Gastrocnemius medialis (tissue), 4 donors: ENCODE data around the gene FOXC2.

Source experiments
- CTCF ChIP-seq, 5 experiments: fragments of 450-650 bp in 3 of 5; fragments of 200-600 bp in 2 of 5; sonication (generic) in 2 of 5; IDR thresholded peaks in 4 of 5; conservative IDR thresholded peaks in 1 of 5; 1 replicate in 4 of 5; 2 replicates in 1 of 5; pipeline ENCODE4 v1.5.1; 2016 to 2019; ENCODE audit warnings: antibody characterized with exemption in 5 of 5, mild to moderate bottlenecking in 3 of 5, moderate library complexity in 3 of 5
- POLR2A ChIP-seq, 2 donors: fragments of 450-650 bp; IDR thresholded peaks; one replicate each; pipeline ENCODE4 v1.6.1; 2017; ENCODE audit warnings: antibody characterized with exemption in 2 of 2, mild to moderate bottlenecking in 2 of 2, moderate library complexity in 2 of 2

GRCh38 chr16:86611941-86612340 lies 45.3 kb downstream of the FOXC2 start:
- TF ChIP-seq CTCF (IDR thresholded peaks at IDR 0.05 in 4 of 5, conservative IDR thresholded peaks at IDR 0.05 in 1 of 5) (no peak), POLR2A (IDR thresholded peaks at IDR 0.05) (no peak)
